Psoas muscle (tissue), 8 donors: ENCODE data around the gene AXIN1. TPM values are rescaled to one million over a fixed set of nuclear protein-coding genes. Genes with fewer than 3 reads are reported as not detected.

Experiments
- ATAC-seq, 4 donors: fragments of 200-7000 bp; cut with Tn5 transposase; one replicate each; pipeline ENCODE4 v1.9.1; 2020; ENCODE audit warnings: moderate library complexity in 3 of 4, mild to moderate bottlenecking in 2 of 4
- DNase-seq, 2 donors: peaks; one replicate each; pipeline ENCODE4 v3.0.0-alpha.2; 2020
- H3K27ac ChIP-seq: fragments of 200-600 bp; one replicate; pipeline ENCODE4 v1.8.0; 2022
- H3K27me3 ChIP-seq, 3 donors: fragments of 200-600 bp in 1 of 3; one replicate each; pipeline versions ENCODE4 v1.6.1 to v1.8.0; 2013 to 2022; ENCODE audit warnings: low read length in 2 of 3, mild to moderate bottlenecking in 2 of 3, moderate library complexity in 1 of 3; ENCODE audit not compliant: insufficient read depth in 3 of 3
- H3K36me3 ChIP-seq, 2 donors: fragments of 200-600 bp in 1 of 2; one replicate each; pipeline versions ENCODE4 v1.6.1 to v1.8.0; 2013 to 2022; ENCODE audit warnings: low read depth in 1 of 2, mild to moderate bottlenecking in 1 of 2, moderate library complexity in 1 of 2; ENCODE audit not compliant: insufficient read depth in 1 of 2
- H3K4me1 ChIP-seq: fragments of 200-600 bp; one replicate; pipeline ENCODE4 v1.8.0; 2022
- H3K4me3 ChIP-seq: fragments of 200-600 bp; one replicate; pipeline ENCODE4 v1.8.0; 2022; ENCODE audit warnings: mild to moderate bottlenecking
- H3K9me3 ChIP-seq: fragments of 200-600 bp; one replicate; pipeline ENCODE4 v1.8.0; 2022
- CTCF ChIP-seq: fragments of 200-600 bp; IDR thresholded peaks from one replicate; pipeline ENCODE4 v1.8.0; 2022; ENCODE audit warnings: antibody characterized with exemption
- whole genome bisulfite sequencing, 3 donors: extraction: QIAGEN DNeasy Blood & Tissue Kit; methylation state at CpG; one replicate each; pipeline versions ENCODE4 v1.1.6 to v1.1.7; 2013; 5-methylcytosine and 5-hydroxymethylcytosine counted together
- intact Hi-C, 2 donors: fragments of 100-400 bp; cut with DNase I; formaldehyde crosslinking; loops; one replicate each; pipeline versions ENCODE4 v1.11.0 to v1.14.2; 2022
- polyA plus RNA-seq, 3 donors: library from polyadenylated mRNA; stranded (reverse); fragments of 200-250 nt; gene quantifications; one replicate each; pipeline ENCODE4 v1.2.3, GENCODE V29; 2013
- total RNA-seq, 4 donors: library from RNA; stranded (reverse); fragmentation: NEBNext Ultra II Directional in 2 of 4; extraction: Animal tissue kit (Norgen Biotek cat#: 25700) in 2 of 4; gene quantifications; one replicate each; pipeline versions ENCODE4 v1.2.1 to v1.2.4, GENCODE V29; 2021 to 2023
- donor health status: healthy with polysubstance abuse.
- donor health status: DM: no; HTN: no; CAD: no; lungs with moderate emphysema.
- donor health status: Bipolar disorder and iron deficiency.
- donor health status: healthy.
- donor health status: DM: yes; HTN: yes; CAD: no.
- donor health status: DM: no; HTN: no; CAD: no.
- donor health status: DM: no; HTN: no; CAD: no.
- donor health status: DM: yes; HTN: yes; CAD: no.

The AXIN1 gene
- total and polyA plus RNA-seq, 7 donors: 12.1 to 32.3 (median 23.2) TPM

- H3K4me1 ChIP-seq: peaks cover 6% of the 10 kb centered on the region
- H3K27me3 ChIP-seq: peaks cover 0 to 32% (median 16%) of the 10 kb centered on the region in 3 donors
- intact Hi-C loops: no loop called here
- DNase-seq: peak in 1 of 2 donors; percentile 39
- no peak for ATAC-seq
- no peak for TF ChIP-seq CTCF
- peak within 1 kb of the TSS; percentile 57 for H3K4me3 ChIP-seq
- 0 to 1% (median 1%) methylated on average over 3 to 54 of the region's 54 CpGs for WGBS, 3 donors
- H3K36me3 ChIP-seq: no peaks in the 10 kb centered on the region
- H3K9me3 ChIP-seq: no peaks in the 10 kb centered on the region
- H3K27ac ChIP-seq: no peak within 1 kb of the TSS
These were observed 72.0 kb downstream of the AXIN1 start, which contains the start of gene ARHGDIG for GRCh38 chr16:280552-280951. Gene ARHGDIG, plus strand, starts transcription at chr16:280591. Its CDS starts 90 bp downstream, at chr16:280681.

GRCh38 chr16:280005-280460 is 72.5 kb downstream of the AXIN1 start:
- Histone ChIP-seq H3K36me3 (no peaks in the 10 kb centered on the region), H3K27me3 (peaks cover 0 to 36% (median 19%) of the 10 kb centered on the region in 3 donors), H3K4me1 (peaks cover 8% of the 10 kb centered on the region), H3K9me3 (no peaks in the 10 kb centered on the region), H3K27ac (no peak overlapping the region), H3K4me3 (peak overlapping the region; percentile 46)
- no peak for TF ChIP-seq CTCF
- intact Hi-C loops: no loop called here
- 7 to 18% (median 7%) methylated on average over 18 to 47 of the region's 47 CpGs for WGBS, 3 donors
- ATAC-seq: no peak
- peak in 1 of 2 donors; percentile 40 for DNase-seq

GRCh38 chr16:279531-279930 is 73.0 kb downstream of the AXIN1 start:
- Histone ChIP-seq H3K27ac (no peak overlapping the region), H3K4me3 (no peak overlapping the region), H3K36me3 (no peaks in the 10 kb centered on the region), H3K27me3 (peaks cover 0 to 41% (median 23%) of the 10 kb centered on the region in 3 donors), H3K9me3 (no peaks in the 10 kb centered on the region), H3K4me1 (peaks cover 10% of the 10 kb centered on the region)
- no peak for DNase-seq
- intact Hi-C loops: no loop called here
- no peak for ATAC-seq
- 74 to 93% (median 77%) methylated on average over 6 to 7 of the region's 7 CpGs for WGBS, 3 donors
- TF ChIP-seq CTCF: no peak

GRCh38 chr16:278863-279366 is 73.6 kb downstream of the AXIN1 start:
- Histone ChIP-seq H3K36me3 (no peaks in the 10 kb centered on the region), H3K9me3 (no peaks in the 10 kb centered on the region), H3K27me3 (peaks cover 0 to 47% (median 25%) of the 10 kb centered on the region in 3 donors), H3K4me3 (no peak overlapping the region), H3K27ac (no peak overlapping the region), H3K4me1 (peaks cover 10% of the 10 kb centered on the region)
- ATAC-seq (peak in 2 of 4 donors; percentile 19 to 21), DNase-seq (no peak)
- TF ChIP-seq CTCF: no peak
- intact Hi-C loops: no loop called here
- WGBS, 3 donors: 55 to 63% (median 62%) methylated on average over 6 of the region's 6 CpGs
